Adrenal gland (tissue), 12 donors: Measurements from ENCODE around the gene SMIM33. TPM values are rescaled to one million over a fixed set of nuclear protein-coding genes. Genes with fewer than 3 reads are reported as not detected.
"Not testable (repeated sequence)": the region's sequence is repeated elsewhere in the genome, so short reads cannot be mapped to it uniquely, and the experiment has no call there.

Experiments used
- DNase-seq, 7 donors: peaks; one replicate each; pipeline ENCODE4 v3.0.0-alpha.2; 2019 to 2020
- H3K27ac ChIP-seq, 5 donors: fragments of 200-600 bp; sonication (generic) in 4 of 5; 1 replicate in 3 of 5; 2 replicates in 2 of 5; pipeline versions ENCODE4 v1.5.1 to v1.8.0; 2016 to 2020; ENCODE audit warnings: mild to moderate bottlenecking in 1 of 5
- H3K27me3 ChIP-seq: fragments of 200-600 bp; 2 replicates; pipeline ENCODE4 v1.8.0; 2021
- H3K36me3 ChIP-seq, 2 donors: fragments of 200-600 bp; replicated peaks in 1 of 2; 1 replicate in 1 of 2; 2 replicates in 1 of 2; pipeline versions ENCODE4 v1.5.1 to v1.8.0; 2018 to 2022
- H3K4me1 ChIP-seq, 2 donors: fragments of 200-600 bp; replicated peaks in 1 of 2; 1 replicate in 1 of 2; 2 replicates in 1 of 2; pipeline versions ENCODE4 v1.5.1 to v1.8.0; 2018 to 2021
- H3K4me3 ChIP-seq, 4 donors: fragments of 200-600 bp; sonication (generic) in 3 of 4; one replicate each; pipeline ENCODE4 v1.5.1; 2016 to 2018
- H3K9me3 ChIP-seq, 3 donors: fragments of 200-600 bp; sonication (generic) in 1 of 3; replicated peaks in 1 of 3; 1 replicate in 2 of 3; 2 replicates in 1 of 3; pipeline versions ENCODE4 v1.5.1 to v1.8.0; 2016 to 2021
- CTCF ChIP-seq, 6 experiments: fragments of 450-650 bp in 4 of 6; fragments of 200-600 bp in 2 of 6; sonication (generic) in 1 of 6; IDR thresholded peaks; 1 replicate in 5 of 6; 2 replicates in 1 of 6; pipeline versions ENCODE4 v1.5.1 to v1.8.0; 2016 to 2021; ENCODE audit warnings: antibody characterized with exemption in 6 of 6, mild to moderate bottlenecking in 2 of 6, moderate library complexity in 1 of 6
- POLR2A ChIP-seq, 2 donors: fragments of 450-650 bp; IDR thresholded peaks; one replicate each; pipeline ENCODE4 v1.6.1; 2017; ENCODE audit warnings: antibody characterized with exemption in 2 of 2, mild to moderate bottlenecking in 2 of 2, moderate library complexity in 1 of 2
- WGBS, 4 donors: extraction: QIAGEN DNeasy Blood & Tissue Kit in 2 of 4; methylation state at CpG; one replicate each; pipeline versions ENCODE4 v1.1.5 to v1.1.7; 2013 to 2017; 5-methylcytosine and 5-hydroxymethylcytosine counted together
- intact Hi-C, 2 donors: fragments of 100-400 bp; cut with DNase I; formaldehyde crosslinking; loops; one replicate each; pipeline versions ENCODE4 v1.14.1 to v1.15.0; 2022 to 2023
- polyA plus RNA-seq, 3 donors: library from polyadenylated mRNA; stranded (reverse); fragments of 200-250 nt in 2 of 3; fragments of 350-450 nt in 1 of 3; fragmentation: Illumina TruSeq in 1 of 3; extraction: RNeasy Lipid Tissue Mini Kit (QIAGEN cat#74804) in 1 of 3; gene quantifications; one replicate each; pipeline ENCODE4 v1.2.3, GENCODE V29; 2013 to 2014
- total RNA-seq, 9 donors: library from RNA; depleted of rRNA in 4 of 9; stranded (reverse); fragments of >200 nt in 4 of 9; fragments of 120-200 nt in 1 of 9; fragmentation: NEBNext Ultra II Directional in 1 of 9; extraction: Animal tissue kit (Norgen Biotek cat#: 25700) in 1 of 9; gene quantifications; one replicate each; pipeline versions ENCODE4 v1.1.0 to v1.2.4, GENCODE V29; 2013 to 2023
- donor health status: healthy with polysubstance abuse.
- donor health status: Bipolar disorder and iron deficiency.
- donor health status: DM: yes; HTN: yes; CAD: no.
- donor health status: DM: no; HTN: no; CAD: no.
- donor health status: DM: no; HTN: no; CAD: no.
- donor health status: DM: yes; HTN: yes; CAD: no.

The SMIM33 gene
- total and polyA plus RNA-seq, 12 donors = not detected

- peaks cover 0 to 22% of the 10 kb centered on the region in 2 donors for H3K4me1 ChIP-seq
- peak within 1 kb of the TSS in 2 of 4 donors; percentile 44 to 56 for H3K4me3 ChIP-seq
- TF ChIP-seq CTCF (IDR thresholded peaks at IDR 0.05) (no peak), POLR2A (IDR thresholded peaks at IDR 0.05) (peak in 1 of 2 donors; percentile 8)
- peaks cover 0 to 12% of the 10 kb centered on the region in 2 donors for H3K36me3 ChIP-seq
- peak; percentile 67 to 92 (median 76) for DNase-seq
- intact Hi-C loops = no loop called here
- 29 to 44% (median 34%) methylated on average over 16 to 19 of the region's 19 CpGs for WGBS, 4 donors
- H3K27me3 ChIP-seq = no peaks in the 10 kb centered on the region
- peak within 1 kb of the TSS; percentile 75 to 94 (median 84) for H3K27ac ChIP-seq
- no peaks in the 10 kb centered on the region for H3K9me3 ChIP-seq
Observed at GRCh38 chr5:139482050-139482889, 11.5 kb downstream of the SMIM33 start, which contains the start of gene STING1. Gene STING1, minus strand, starts transcription at chr5:139482758. Its CDS starts 1,054 bp downstream, at chr5:139481704.

DNA sequence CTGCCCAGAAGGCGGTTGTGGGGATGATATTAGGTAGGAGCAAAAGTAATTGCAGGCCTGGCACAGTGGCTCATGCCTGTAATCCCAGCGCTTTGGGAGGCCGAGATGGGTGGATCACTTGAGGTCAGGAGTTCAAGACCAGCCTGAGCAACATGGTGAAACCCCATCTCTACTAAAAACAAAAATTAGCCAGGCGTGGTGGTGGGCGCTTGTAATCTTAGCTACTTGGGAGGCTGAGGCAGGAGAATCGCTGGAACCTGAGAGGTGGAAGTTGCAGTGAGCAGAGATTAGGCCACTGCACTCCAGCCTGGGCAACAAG lies 12.0 kb downstream of the SMIM33 start:
- H3K27me3 ChIP-seq, DNase-seq, H3K9me3 ChIP-seq, H3K4me3 ChIP-seq, intact Hi-C loops, H3K36me3 ChIP-seq: not testable (repeated sequence)
- H3K27ac ChIP-seq = peak overlapping the region in 4 of 5 donors; percentile 75 to 94 (median 84)
- H3K4me1 ChIP-seq = peaks cover 0 to 22% of the 10 kb centered on the region in 2 donors
- WGBS, 4 donors = 61 to 73% (median 69%) methylated on average over 6 of the region's 6 CpGs

GRCh38 chr5:139486201-139486600 lies 15.4 kb downstream of the SMIM33 start:
- H3K36me3 ChIP-seq = no peaks in the 10 kb centered on the region
- TF ChIP-seq POLR2A (IDR thresholded peaks at IDR 0.05) (no peak), CTCF (IDR thresholded peaks at IDR 0.05) (no peak)
- H3K27me3 ChIP-seq = no peaks in the 10 kb centered on the region
- H3K4me1 ChIP-seq = peaks cover 0 to 18% of the 10 kb centered on the region in 2 donors
- no peaks in the 10 kb centered on the region for H3K9me3 ChIP-seq
- no peak for DNase-seq
- H3K4me3 ChIP-seq = no peak overlapping the region
- no peak overlapping the region for H3K27ac ChIP-seq
- intact Hi-C loops = no loop called here
- 79 to 92% (median 89%) methylated on average over 3 to 7 of the region's 7 CpGs for WGBS, 4 donors

GRCh38 chr5:139488260-139488659 lies 17.5 kb downstream of the SMIM33 start:
- Histone ChIP-seq H3K36me3 (no peaks in the 10 kb centered on the region), H3K27me3 (no peaks in the 10 kb centered on the region), H3K4me1 (peaks cover 0 to 19% of the 10 kb centered on the region in 2 donors), H3K4me3 (no peak overlapping the region), H3K27ac (peak overlapping the region in 3 of 5 donors; percentile 45 to 69 (median 65)), H3K9me3 (no peaks in the 10 kb centered on the region)
- TF ChIP-seq CTCF (IDR thresholded peaks at IDR 0.05) (no peak), POLR2A (IDR thresholded peaks at IDR 0.05) (no peak)
- intact Hi-C loops = no loop called here
- peak in 6 of 7 donors; percentile 32 to 71 (median 60) for DNase-seq
- WGBS, 4 donors = 55 to 86% (median 69%) methylated on average over 3 of the region's 3 CpGs
